Breast epithelium (tissue), 3 donors: ENCODE results near the gene MAP6.

Source experiments
- POLR2AphosphoS5 ChIP-seq, 3 donors: sonication (generic); formaldehyde crosslinking; IDR thresholded peaks; one replicate each; pipeline ENCODE4 v1.6.1; 2017; ENCODE audit warnings: antibody characterized with exemption in 3 of 3
- TF ChIP-seq, protein P1 (sequence below), 3 donors: fragments of 450-650 bp; IDR thresholded peaks; one replicate each; pipeline ENCODE4 v1.5.1; 2016 to 2017; ENCODE audit warnings: antibody characterized with exemption in 3 of 3, mild to moderate bottlenecking in 3 of 3, moderate library complexity in 3 of 3

DNA sequence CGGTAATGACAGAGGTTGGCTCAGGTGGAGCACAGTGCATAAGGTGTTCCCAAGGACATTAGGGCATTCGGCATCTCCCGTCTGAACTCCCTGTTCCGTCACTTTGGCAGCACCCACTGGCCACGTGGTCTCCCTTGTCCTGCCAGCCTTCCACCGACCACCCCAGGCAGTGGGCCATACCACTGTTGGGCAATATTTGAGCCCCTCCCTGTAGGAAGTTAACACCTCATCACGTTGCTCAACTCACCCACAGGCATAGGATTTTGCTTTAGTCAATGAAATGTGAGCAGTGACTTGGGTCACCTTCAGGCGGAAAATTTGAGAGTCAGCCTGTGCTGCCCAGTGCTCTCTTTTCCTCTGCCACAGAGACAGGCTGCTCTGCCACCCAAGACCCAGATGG lies 62.7 kb downstream of the MAP6 start:
- TF ChIP-seq POLR2AphosphoS5 (IDR thresholded peaks at IDR 0.05): no peak
- TF ChIP-seq, protein P1, sequence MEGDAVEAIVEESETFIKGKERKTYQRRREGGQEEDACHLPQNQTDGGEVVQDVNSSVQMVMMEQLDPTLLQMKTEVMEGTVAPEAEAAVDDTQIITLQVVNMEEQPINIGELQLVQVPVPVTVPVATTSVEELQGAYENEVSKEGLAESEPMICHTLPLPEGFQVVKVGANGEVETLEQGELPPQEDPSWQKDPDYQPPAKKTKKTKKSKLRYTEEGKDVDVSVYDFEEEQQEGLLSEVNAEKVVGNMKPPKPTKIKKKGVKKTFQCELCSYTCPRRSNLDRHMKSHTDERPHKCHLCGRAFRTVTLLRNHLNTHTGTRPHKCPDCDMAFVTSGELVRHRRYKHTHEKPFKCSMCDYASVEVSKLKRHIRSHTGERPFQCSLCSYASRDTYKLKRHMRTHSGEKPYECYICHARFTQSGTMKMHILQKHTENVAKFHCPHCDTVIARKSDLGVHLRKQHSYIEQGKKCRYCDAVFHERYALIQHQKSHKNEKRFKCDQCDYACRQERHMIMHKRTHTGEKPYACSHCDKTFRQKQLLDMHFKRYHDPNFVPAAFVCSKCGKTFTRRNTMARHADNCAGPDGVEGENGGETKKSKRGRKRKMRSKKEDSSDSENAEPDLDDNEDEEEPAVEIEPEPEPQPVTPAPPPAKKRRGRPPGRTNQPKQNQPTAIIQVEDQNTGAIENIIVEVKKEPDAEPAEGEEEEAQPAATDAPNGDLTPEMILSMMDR (IDR thresholded peaks at IDR 0.05): no peak
